ENCODE results near the gene ABCA2.

The ABCA2 gene

DNA sequence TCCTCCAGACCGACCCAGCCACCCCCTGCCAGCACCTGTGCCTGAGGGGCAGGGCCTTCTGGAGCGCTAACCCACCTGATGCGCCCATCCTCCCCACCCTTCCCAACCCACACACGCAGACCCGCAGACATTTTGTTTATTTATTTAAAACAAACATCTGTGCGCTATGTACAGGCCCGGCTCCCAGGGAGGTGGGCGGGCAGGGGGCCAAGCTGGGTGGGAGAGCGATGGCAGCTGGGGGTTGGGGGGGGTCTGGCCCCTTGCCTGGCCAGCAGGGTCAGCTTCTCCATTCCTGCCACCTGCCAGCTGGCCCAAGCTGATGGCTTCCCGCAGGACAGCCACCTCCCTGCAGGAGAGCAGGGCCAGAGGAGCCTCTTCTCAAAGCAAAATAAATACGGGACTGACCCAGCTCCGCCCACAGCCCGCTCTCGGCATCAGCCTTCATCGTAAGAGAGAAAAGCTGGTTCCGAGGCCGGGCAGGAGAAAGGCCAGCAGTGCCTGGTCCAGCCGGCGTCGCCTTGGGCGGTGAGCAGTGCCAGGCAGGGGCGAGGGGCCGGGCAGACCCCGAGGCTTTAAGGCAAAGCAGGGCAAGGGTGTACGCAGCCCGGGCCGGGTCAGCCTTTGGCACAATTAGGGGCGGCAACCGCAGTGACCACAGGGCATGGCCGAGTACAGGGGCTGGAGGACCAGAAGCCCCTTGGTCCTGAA is 20.8 kb downstream of the ABCA2 start:
- TF ChIP-seq CTCF (IDR thresholded peaks at IDR 0.05): no peak

GRCh38 chr9:137006116-137007003 is 21.7 kb downstream of the ABCA2 start:
- no peak for TF ChIP-seq CTCF (IDR thresholded peaks at IDR 0.05)

DNA sequence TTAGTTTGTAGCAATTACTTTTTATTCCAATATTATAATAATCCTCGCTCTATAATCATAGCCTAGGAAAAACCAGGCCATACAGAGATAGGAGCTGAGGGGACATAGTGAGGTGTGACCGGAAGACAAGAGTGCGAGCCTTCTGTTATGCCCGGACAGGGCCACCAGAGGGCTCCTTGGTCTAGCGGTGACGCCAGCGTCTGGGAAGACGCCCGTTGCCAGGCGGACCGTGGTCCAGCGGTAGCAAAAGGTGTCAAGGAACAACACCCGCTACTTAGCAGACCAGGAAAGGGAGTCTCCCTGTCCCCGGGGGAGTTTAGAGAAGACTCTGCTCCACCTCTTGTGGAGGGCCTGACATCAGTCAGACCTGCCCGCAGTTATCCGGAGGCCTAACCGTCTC is 23.8 kb downstream of the ABCA2 start:
- TF ChIP-seq CTCF (IDR thresholded peaks at IDR 0.05): peak; percentile 56

DNA sequence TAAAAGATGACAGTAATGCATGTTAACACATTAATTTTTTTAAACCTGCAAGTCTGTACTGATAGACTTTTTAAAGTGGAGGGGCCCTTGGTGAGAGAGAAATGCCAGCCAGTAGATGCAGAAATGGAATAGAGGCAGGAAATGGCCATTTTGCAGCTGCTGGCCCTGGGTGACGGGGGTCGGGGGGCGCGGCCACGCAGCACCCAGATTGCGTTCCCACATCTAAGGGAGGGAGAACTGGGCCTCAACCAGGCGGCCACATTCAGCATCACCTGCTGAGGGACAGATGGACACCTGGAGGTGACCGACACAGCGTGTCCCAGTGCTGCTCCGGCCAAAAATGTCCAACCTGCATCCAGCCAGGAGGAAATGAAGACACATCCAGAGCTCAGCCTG is 25.4 kb downstream of the ABCA2 start:
- TF ChIP-seq CTCF (IDR thresholded peaks at IDR 0.05): no peak

DNA sequence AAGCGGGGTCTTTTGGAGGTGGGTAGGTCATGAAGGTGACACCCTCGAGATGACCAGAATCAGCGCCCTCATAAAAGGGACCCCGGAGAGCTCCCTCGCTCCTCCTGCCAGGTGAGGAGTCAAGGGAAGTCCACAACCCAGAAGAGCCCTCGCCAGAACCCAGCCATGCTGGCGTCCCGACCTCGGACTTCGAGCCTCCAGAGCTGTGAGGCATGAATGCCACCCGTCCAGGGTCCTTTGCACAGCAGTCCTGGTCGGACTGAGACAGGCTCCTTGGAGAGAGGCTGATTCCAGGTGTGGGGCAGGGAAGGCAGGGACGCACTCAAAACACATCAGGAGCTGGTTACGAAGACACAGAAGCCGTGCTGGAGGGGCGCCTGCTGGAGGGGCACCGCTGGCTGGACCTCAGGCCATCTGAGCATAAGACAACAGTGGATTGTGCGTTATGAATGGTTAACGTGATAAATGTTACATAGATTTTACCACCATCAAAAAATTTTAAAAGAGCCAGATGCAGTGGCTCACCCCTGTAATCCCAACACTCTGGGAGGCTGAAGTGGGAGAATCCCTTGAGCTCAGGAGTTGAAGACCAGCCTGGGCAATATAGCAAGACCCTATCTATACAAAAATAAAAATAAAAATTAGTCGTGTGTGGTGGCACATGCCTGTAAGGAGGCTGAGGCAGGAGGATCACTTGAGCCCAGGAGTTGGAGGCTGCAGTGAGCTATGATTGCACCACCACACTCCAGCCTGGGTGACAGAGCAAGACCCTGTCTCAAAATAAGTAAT is 26.0 kb downstream of the ABCA2 start:
- no peak for TF ChIP-seq CTCF (IDR thresholded peaks at IDR 0.05)

DNA sequence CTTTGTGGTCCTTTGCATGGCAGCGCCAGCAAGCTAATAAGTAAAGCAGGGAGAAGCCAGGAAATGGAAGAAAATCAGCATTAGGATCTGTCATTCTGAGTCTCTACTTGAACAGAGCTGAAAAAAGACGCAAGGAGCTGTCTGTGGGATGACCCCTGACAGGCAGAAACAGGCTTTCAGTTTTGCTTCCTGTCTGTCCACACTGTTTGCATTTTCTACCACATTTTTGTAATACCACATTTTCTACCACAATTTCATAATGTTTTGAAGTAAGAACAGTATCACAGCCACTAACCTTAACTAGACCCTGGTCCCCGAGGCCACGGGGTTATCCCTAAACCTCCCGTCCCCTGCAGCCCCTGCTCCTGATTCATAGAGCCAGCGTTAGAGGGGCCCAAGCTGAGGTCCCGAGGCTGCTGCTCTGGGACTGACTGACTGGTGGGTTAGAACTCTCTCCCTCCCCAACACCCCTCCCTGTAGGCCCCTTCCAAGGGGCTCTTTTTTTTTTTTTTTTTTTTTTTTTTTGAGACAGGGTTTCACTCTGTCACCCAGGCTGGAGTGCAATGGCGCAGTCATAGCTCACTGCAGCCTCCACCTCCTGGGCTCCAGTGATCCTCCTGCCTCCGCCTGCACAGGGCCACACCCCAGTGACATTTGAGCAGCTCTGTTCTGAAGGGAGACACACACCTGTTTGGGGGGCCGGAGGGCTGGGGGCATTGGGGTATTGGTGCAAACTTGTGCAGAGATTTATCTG is 27.7 kb downstream of the ABCA2 start:
- TF ChIP-seq CTCF (IDR thresholded peaks at IDR 0.05): no peak

- no peak for TF ChIP-seq CTCF (IDR thresholded peaks at IDR 0.05)
Measured at GRCh38 chr9:136997830-136998234, 30.2 kb downstream of the ABCA2 start.
